ENCODE results near the gene SLC35F4. TPM values are rescaled to one million over a fixed set of nuclear protein-coding genes. Genes with fewer than 3 reads are reported as not detected.

The SLC35F4 gene
- total RNA-seq, 2 donors from 2014 or later = not detected

- H3K4me1 ChIP-seq (ENCODE audit: control insufficient read depth, insufficient read depth, low read length) = no peaks in the 10 kb centered on the region
- peaks cover 17% of the 10 kb centered on the region for H3K9me3 ChIP-seq (ENCODE audit: control insufficient read depth, low read length)
- peaks cover 7% of the 10 kb centered on the region for H3K27me3 ChIP-seq (ENCODE audit: control insufficient read depth, insufficient read depth, low read length, poor library complexity, severe bottlenecking)
- H3K27ac Mint-ChIP-seq = no peak overlapping the region
- H3K9me3 Mint-ChIP-seq = peaks cover 23% of the 10 kb centered on the region
- H3K9ac ChIP-seq (ENCODE audit: extremely low read depth, low read length, poor library complexity, severe bottlenecking) = no peak overlapping the region
- H3K27ac ChIP-seq (ENCODE audit: low read depth, low read length) = no peak overlapping the region
- H3K36me3 ChIP-seq (ENCODE audit: control insufficient read depth, insufficient read depth, low read length) = no peaks in the 10 kb centered on the region
- no peak for TF ChIP-seq CTCF (conservative IDR thresholded peaks at IDR 0.05)
- no peak overlapping the region for H3K4me3 ChIP-seq (ENCODE audit: low read length)
- H3K27me3 Mint-ChIP-seq (ENCODE audit: insufficient read depth) = peaks cover 17% of the 10 kb centered on the region
- no peaks in the 10 kb centered on the region for H3K4me1 Mint-ChIP-seq
- no peak for DNase-seq
- no peak overlapping the region for H3K4me3 Mint-ChIP-seq
- H3K36me3 Mint-ChIP-seq (ENCODE audit: low read depth) = no peaks in the 10 kb centered on the region
- 100% methylated on average over 1 of the region's 1 CpG; no CpG with 5 or more reads in 1 of the 2 experiments for WGBS, 2 experiments (ENCODE audit: insufficient coverage in 1 of 2, insufficient read length in 1 of 2)
These were observed 161.1 kb downstream of the SLC35F4 start for GRCh38 chr14:57704763-57705162.

GRCh38 chr14:57699947-57700346 is 165.9 kb downstream of the SLC35F4 start:
- H3K27ac Mint-ChIP-seq = no peak overlapping the region
- no peaks in the 10 kb centered on the region for H3K4me1 Mint-ChIP-seq
- Histone ChIP-seq H3K9ac (ENCODE audit: extremely low read depth, low read length, poor library complexity, severe bottlenecking) (no peak overlapping the region), H3K27ac (ENCODE audit: low read depth, low read length) (no peak overlapping the region), H3K4me1 (ENCODE audit: control insufficient read depth, insufficient read depth, low read length) (no peaks in the 10 kb centered on the region), H3K9me3 (ENCODE audit: control insufficient read depth, low read length) (no peaks in the 10 kb centered on the region), H3K4me3 (ENCODE audit: low read length) (no peak overlapping the region), H3K27me3 (ENCODE audit: control insufficient read depth, insufficient read depth, low read length, poor library complexity, severe bottlenecking) (no peaks in the 10 kb centered on the region), H3K36me3 (ENCODE audit: control insufficient read depth, insufficient read depth, low read length) (no peaks in the 10 kb centered on the region)
- no peak overlapping the region for H3K4me3 Mint-ChIP-seq
- peaks cover 13% of the 10 kb centered on the region for H3K9me3 Mint-ChIP-seq
- no peaks in the 10 kb centered on the region for H3K36me3 Mint-ChIP-seq (ENCODE audit: low read depth)
- 50% methylated on average over 2 of the region's 3 CpGs; no CpG with 5 or more reads in 1 of the 2 experiments for WGBS, 2 experiments (ENCODE audit: insufficient coverage in 1 of 2, insufficient read length in 1 of 2)
- TF ChIP-seq CTCF (conservative IDR thresholded peaks at IDR 0.05) = no peak
- peaks cover 3% of the 10 kb centered on the region for H3K27me3 Mint-ChIP-seq (ENCODE audit: insufficient read depth)
- no peak for DNase-seq

GRCh38 chr14:57692671-57693070 is 173.2 kb downstream of the SLC35F4 start:
- Mint-ChIP-seq H3K27me3 (ENCODE audit: insufficient read depth) (no peaks in the 10 kb centered on the region), H3K4me1 (no peaks in the 10 kb centered on the region), H3K27ac (no peak overlapping the region), H3K9me3 (peaks cover 35% of the 10 kb centered on the region), H3K36me3 (ENCODE audit: low read depth) (no peaks in the 10 kb centered on the region), H3K4me3 (no peak overlapping the region)
- no peak overlapping the region for H3K4me3 ChIP-seq (ENCODE audit: low read length)
- H3K9ac ChIP-seq (ENCODE audit: extremely low read depth, low read length, poor library complexity, severe bottlenecking) = no peak overlapping the region
- no peaks in the 10 kb centered on the region for H3K27me3 ChIP-seq (ENCODE audit: control insufficient read depth, insufficient read depth, low read length, poor library complexity, severe bottlenecking)
- no peak overlapping the region for H3K27ac ChIP-seq (ENCODE audit: low read depth, low read length)
- peak; percentile 70 for TF ChIP-seq CTCF (conservative IDR thresholded peaks at IDR 0.05)
- peaks cover 23% of the 10 kb centered on the region for H3K9me3 ChIP-seq (ENCODE audit: control insufficient read depth, low read length)
- DNase-seq = no peak
- no peaks in the 10 kb centered on the region for H3K36me3 ChIP-seq (ENCODE audit: control insufficient read depth, insufficient read depth, low read length)
- peaks cover 1% of the 10 kb centered on the region for H3K4me1 ChIP-seq (ENCODE audit: control insufficient read depth, insufficient read depth, low read length)
